HG02571 (cell line): ENCODE results near the gene EML5.
A peak's percentile ranks its signal among the peaks of the same experiment; 100 is the strongest.
"Not testable (repeated sequence)": the region's sequence is repeated elsewhere in the genome, so short reads cannot be mapped to it uniquely, and the experiment has no call there.

Experiments
- ATAC-seq: cut with Tn5 transposase; IDR thresholded peaks from one replicate; pipeline ENCODE4 v1.9.1; 2021; ENCODE audit warnings: mild to moderate bottlenecking, moderate library complexity; ENCODE audit not compliant: unreplicated experiment

The EML5 gene

GRCh38 chr14:88804035-88804434 is 11.3 kb upstream of the EML5 start:
- no peak for ATAC-seq

DNA sequence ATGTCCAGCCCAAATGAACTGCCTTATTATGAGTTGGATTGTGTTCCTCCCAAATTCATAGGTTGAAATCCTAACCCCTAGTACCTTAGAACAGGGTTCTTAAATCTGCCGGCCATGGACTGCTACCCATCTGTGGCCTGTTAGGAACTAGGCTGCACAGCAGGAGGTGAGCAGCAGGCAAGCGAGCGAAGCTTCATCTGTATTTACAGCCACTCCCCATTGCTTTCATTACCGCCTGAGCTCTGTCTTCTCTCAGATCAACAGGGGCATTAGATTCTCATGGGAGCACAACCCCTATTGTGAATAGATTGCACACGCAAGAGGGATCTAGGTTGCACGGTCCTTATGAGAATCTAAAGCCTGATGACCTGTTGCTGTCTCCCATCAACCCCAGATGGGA is 9.8 kb upstream of the EML5 start:
- no peak for ATAC-seq

- no peak for ATAC-seq
Observed at GRCh38 chr14:88799522-88799921, 6.8 kb upstream of the EML5 start.

DNA sequence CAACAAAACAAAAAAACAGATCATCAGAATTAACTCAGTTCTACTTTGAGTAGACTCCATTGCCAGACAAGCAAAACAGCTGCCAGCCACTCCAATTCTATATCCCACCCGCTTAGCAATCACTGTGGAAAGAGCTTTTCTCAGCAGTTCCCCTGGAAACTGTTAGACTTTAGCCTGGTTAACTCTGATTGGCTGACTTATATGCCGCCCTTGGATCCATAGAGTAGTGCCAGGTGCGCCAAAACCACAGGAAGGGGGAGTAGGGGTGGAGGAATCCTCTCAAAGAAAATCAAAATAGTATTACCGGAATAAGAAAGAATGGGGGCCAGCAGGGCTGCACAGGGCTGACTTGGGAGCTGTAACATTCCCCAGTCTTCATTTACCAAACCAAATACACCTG is 5.4 kb upstream of the EML5 start:
- ATAC-seq = no peak

GRCh38 chr14:88793259-88793625 is 489 bp upstream of the EML5 start:
- ATAC-seq = no peak

- peak; percentile 6 for ATAC-seq
Observed at GRCh38 chr14:88791629-88792472, 902 bp downstream of the EML5 start.

- no peak for ATAC-seq
Observed at GRCh38 chr14:88791252-88791621, 1.5 kb downstream of the EML5 start.

DNA sequence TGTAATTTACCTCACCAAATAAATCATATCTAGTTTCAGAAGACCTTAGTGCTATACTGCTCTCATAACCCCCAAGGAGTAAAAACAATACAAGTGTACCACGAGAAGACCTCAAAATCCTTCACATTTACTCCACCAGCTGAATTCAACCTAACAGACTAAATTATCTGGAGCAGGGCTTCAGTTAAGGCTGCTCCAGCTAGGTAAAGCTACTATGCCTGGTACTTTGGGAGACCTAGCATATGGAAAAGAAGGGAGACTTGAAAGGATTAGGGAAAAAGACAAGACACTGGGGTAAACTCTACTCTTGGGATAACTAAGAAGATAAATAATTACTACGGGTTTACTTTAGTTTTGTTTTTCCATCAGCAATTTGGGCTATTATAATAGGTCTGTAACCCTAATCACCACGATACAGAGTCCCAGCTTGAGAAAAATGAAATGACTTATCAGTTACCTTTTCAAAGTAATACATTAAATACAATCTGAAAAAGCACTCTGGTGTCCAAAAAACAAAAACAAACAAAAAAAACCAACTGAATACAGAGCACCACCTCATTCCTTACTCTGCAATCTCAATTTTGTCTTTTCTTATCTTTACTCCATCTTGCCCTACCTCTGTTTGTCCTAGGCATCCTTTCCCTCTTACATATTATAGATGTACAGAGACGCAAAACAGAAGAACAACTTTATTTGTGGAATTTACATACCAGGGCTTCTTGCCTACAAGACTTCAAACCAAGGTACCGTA is 2.1 kb downstream of the EML5 start:
- no peak for ATAC-seq

GRCh38 chr14:88789573-88789972 is 3.2 kb downstream of the EML5 start:
- ATAC-seq = not testable (repeated sequence)

- ATAC-seq = no peak
Observed at GRCh38 chr14:88786715-88787114, 6.0 kb downstream of the EML5 start.

- ATAC-seq = no peak
Observed at GRCh38 chr14:88785911-88786310, 6.8 kb downstream of the EML5 start.

GRCh38 chr14:88775532-88775931 is 17.2 kb downstream of the EML5 start:
- no peak for ATAC-seq

GRCh38 chr14:88770736-88771135 is 22.0 kb downstream of the EML5 start:
- no peak for ATAC-seq

GRCh38 chr14:88765130-88765529 is 27.6 kb downstream of the EML5 start:
- ATAC-seq = no peak

DNA sequence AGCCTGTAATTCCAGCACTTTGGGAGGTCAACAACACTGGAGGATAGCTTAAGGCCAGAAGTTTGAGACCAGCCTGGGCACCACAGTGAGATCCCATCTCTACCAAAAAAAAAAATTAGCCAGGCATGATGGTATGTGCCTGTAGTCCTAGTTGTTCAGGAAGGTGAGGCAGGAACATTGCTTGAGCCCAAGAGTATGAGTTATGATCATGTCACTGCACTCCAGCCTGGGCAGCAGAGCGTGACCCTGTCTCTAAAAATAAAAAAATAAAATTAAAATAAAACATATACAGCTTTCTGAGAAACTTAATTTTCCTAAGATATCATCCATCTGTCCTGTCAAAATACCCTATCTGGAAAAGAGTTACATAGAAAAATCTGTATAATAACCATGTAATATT is 38.9 kb downstream of the EML5 start:
- ATAC-seq = no peak

DNA sequence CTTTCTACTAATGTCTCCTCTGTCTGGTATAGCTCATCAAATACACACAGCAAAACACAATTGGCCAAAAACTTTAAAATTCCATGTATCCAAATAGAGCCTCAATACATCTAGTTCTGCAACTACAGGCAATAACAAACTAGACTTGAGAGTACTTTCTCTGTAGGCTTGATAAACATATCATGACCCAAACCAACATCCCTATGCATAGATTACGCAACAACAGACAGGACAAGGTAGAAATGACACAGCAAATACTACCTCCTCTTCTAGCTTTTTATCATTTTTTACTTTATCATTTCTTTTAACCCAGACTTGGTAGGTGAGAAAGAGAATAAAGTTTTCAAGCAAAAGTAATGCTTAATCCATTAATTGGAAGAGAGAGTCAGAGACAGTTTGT is 41.8 kb downstream of the EML5 start:
- no peak for ATAC-seq

DNA sequence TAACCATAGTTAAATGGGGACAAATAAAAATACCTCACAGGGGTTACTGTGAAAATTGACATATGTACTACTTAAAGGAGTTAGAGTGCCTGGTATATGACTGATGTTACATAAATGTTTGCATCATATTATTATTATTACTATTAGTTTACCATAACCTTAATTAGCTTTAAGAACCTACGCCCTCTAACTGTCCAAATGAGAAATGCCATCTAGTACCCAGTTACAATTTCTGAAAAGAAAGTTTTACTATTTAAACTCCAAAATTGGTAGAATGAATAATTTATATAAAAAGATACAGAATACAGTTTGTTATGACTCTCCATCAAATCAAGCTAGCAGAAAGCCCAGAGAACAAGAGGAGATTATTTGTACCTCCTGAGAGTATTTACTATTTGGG is 42.3 kb downstream of the EML5 start:
- ATAC-seq = no peak

DNA sequence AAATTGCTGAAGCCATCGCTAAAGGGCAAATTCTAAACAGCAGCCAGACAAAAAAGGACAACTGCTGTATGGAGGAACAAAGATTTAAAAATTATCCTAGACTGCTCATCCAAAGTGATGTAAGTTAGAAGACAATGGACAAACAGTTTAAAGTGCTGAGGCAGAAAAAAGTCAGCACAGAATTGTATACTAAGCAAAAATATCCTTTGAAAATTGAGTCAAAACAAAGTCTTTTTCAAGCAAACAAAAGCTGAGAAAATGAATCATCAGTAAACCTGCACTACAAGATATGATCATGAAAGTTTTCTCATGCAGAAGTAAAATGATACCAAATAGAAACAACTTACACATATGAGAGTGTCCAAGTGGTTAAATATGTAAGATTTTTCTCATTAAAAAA is 43.6 kb downstream of the EML5 start:
- ATAC-seq = no peak

DNA sequence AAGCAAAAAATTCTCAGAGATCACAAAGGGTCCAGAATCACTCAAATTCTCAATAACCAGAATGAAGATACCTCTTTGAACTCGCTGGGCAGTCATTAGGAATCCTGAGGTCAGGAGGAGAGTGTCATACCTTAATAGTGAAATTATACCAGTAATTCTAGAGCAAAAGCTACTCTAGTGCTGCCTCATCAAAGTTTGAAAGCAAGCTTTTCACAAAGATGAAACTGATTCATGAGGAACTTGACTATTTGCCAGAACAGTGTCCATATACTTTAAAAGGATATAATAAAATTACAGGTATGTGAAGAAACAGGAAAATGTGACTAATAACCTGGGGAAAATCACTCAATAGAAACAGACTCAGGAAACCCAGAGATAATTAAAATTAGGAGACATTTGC is 44.5 kb downstream of the EML5 start:
- no peak for ATAC-seq

DNA sequence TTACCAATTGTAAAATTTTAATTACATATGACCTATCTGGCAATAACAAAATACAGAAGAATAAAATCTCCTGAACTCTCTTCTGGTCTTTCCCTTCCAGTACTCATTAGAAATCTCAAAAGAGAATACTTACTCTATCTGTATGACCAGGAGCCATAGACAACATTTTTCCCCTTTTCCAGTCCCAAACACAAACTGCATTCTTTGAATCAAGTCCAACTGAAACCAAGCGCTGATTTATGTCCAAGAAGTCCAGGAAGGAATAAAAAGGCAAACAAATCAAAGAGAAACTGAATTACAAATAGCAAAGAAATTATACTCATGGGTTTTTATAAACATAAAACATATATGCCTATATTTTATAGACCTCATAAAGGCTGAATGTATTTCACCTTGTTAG is 46.7 kb downstream of the EML5 start:
- no peak for ATAC-seq

GRCh38 chr14:88737245-88737644 is 55.5 kb downstream of the EML5 start:
- no peak for ATAC-seq

DNA sequence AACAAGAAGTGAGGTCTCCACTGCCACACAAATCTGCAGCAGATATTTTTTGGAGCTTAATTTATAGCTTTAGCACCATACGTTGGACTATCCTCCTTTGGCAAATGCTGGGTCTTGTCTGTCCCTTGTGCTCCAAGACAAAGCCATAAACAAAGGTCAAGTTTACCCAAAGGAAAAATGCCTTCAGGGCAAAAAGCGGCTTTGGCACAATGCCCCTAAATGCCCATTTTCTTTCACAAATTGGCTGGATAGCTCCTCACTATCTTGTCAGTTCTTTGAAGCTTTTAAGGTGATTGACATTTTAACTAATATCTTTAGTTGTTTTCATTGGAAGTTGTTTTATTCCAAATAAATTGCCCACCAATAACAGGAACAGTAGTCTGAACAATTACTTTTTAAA is 59.6 kb downstream of the EML5 start:
- ATAC-seq = no peak
